Calu3 (cell line): ENCODE results near the gene CSMD2. TPM values are rescaled to one million over a fixed set of nuclear protein-coding genes. Genes with fewer than 3 reads are reported as not detected.

Experiments used
- BruUV-seq: library from RNA; stranded (reverse); fragments of 400-500 nt; replicated peaks from 2 replicates; lab custom pipeline; 2021; lab: Mats Ljungman, UMichigan
- CTCF ChIA-PET: fragments of 300-600 bp; sonication (Branson Sonifier 250); formaldehyde crosslinking; loops from one replicate; lab custom pipeline; 2022; ENCODE audit warnings: antibody characterized with exemption; lab: Charles Lee
- DNase-seq: peaks from one replicate; pipeline ENCODE4 v3.0.0; 2022
- H3K27ac Mint-ChIP-seq: one replicate; pipeline ENCODE4 v1.8.0; 2022; ENCODE audit warnings: mixed read lengths; ENCODE audit not compliant: unreplicated experiment
- H3K27me3 Mint-ChIP-seq: one replicate; pipeline ENCODE4 v1.8.0; 2022; ENCODE audit warnings: mixed read lengths; ENCODE audit not compliant: unreplicated experiment
- H3K36me3 Mint-ChIP-seq: one replicate; pipeline ENCODE4 v1.8.0; 2022; ENCODE audit warnings: mild to moderate bottlenecking, moderate library complexity, mixed read lengths; ENCODE audit not compliant: insufficient read depth, unreplicated experiment
- H3K4me1 Mint-ChIP-seq: one replicate; pipeline ENCODE4 v1.8.0; 2022; ENCODE audit warnings: mild to moderate bottlenecking, low read depth, mixed read lengths; ENCODE audit not compliant: unreplicated experiment
- H3K4me3 Mint-ChIP-seq: one replicate; pipeline ENCODE4 v1.8.0; 2022; ENCODE audit warnings: mild to moderate bottlenecking, low read depth, moderate library complexity, mixed read lengths; ENCODE audit not compliant: unreplicated experiment
- H3K9me3 Mint-ChIP-seq: one replicate; pipeline ENCODE4 v1.8.0; 2022; ENCODE audit warnings: low read depth, mixed read lengths; ENCODE audit not compliant: unreplicated experiment
- intact Hi-C: fragments of 100-400 bp; cut with micrococcal nuclease; formaldehyde crosslinking; loops from one replicate; pipeline ENCODE4 v1.10.0; 2022; ENCODE audit not compliant: unreplicated experiment
- total RNA-seq: library from RNA; stranded (reverse); gene quantifications from 2 replicates; pipeline ENCODE4 v1.2.3, GENCODE V29; 2022
- TF ChIP-seq, protein P1 (sequence below): fragments of 200-600 bp; IDR thresholded peaks from one replicate; pipeline ENCODE4 v1.8.0; 2022; ENCODE audit warnings: antibody characterized with exemption; ENCODE audit not compliant: unreplicated experiment

Gene CSMD2
- total RNA-seq, 1 experiment from 2014 or later: not detected

DNA sequence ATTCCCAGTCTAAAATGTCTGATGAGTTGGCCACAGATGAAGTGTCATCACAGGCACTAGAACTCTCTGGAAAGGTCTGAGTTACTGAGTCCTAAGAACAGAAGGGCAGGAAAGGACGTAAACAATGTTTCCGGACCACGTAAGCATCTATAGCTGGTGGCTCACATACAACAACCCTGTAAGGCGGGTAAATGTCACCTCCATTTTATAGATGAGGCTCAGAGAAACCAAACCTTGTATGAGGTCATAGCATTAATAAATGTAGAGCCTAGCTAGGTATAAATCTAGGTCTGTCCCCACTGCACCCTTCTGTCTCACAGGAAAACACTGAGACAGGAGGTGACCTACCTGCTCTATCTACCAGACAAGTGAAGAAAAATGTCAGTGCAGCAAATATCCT lies 86.6 kb downstream of the CSMD2 start:
- no peak overlapping the region for H3K27ac Mint-ChIP-seq
- intact Hi-C loops: no loop called here
- DNase-seq: no peak
- BruUV-seq: no TSS peak
- H3K27me3 Mint-ChIP-seq: no peaks in the 10 kb centered on the region
- H3K36me3 Mint-ChIP-seq: no peaks in the 10 kb centered on the region
- H3K9me3 Mint-ChIP-seq: peaks cover 15% of the 10 kb centered on the region
- TF ChIP-seq, protein P1, sequence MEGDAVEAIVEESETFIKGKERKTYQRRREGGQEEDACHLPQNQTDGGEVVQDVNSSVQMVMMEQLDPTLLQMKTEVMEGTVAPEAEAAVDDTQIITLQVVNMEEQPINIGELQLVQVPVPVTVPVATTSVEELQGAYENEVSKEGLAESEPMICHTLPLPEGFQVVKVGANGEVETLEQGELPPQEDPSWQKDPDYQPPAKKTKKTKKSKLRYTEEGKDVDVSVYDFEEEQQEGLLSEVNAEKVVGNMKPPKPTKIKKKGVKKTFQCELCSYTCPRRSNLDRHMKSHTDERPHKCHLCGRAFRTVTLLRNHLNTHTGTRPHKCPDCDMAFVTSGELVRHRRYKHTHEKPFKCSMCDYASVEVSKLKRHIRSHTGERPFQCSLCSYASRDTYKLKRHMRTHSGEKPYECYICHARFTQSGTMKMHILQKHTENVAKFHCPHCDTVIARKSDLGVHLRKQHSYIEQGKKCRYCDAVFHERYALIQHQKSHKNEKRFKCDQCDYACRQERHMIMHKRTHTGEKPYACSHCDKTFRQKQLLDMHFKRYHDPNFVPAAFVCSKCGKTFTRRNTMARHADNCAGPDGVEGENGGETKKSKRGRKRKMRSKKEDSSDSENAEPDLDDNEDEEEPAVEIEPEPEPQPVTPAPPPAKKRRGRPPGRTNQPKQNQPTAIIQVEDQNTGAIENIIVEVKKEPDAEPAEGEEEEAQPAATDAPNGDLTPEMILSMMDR: no peak
- CTCF ChIA-PET: no interaction called here
- H3K4me1 Mint-ChIP-seq: no peaks in the 10 kb centered on the region
- no peak overlapping the region for H3K4me3 Mint-ChIP-seq

DNA sequence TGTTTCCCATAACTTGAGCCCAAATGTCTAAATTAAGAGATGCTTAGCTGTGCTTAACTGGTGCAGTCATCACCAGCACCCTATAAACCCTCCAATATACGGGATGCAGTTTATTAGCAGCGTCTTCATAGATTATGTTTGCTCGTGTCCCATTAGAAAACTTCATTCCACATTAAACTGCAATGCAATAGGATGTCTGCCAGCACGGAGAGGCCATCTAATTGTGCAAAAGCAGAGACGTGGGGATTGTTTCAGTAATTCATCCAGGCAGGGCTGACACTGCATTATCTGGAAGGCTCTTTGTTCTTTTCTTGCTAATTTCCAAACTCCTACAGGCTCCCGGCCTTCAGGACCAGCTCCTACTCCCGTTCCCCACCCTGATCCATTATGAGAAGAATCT lies 89.5 kb downstream of the CSMD2 start:
- CTCF ChIA-PET: no interaction called here
- Mint-ChIP-seq H3K27ac (no peak overlapping the region), H3K4me3 (no peak overlapping the region), H3K9me3 (peaks cover 17% of the 10 kb centered on the region), H3K36me3 (no peaks in the 10 kb centered on the region), H3K4me1 (no peaks in the 10 kb centered on the region), H3K27me3 (no peaks in the 10 kb centered on the region)
- BruUV-seq: no TSS peak
- no peak for DNase-seq
- intact Hi-C loops: no loop called here
- TF ChIP-seq, protein P1: no peak

DNA sequence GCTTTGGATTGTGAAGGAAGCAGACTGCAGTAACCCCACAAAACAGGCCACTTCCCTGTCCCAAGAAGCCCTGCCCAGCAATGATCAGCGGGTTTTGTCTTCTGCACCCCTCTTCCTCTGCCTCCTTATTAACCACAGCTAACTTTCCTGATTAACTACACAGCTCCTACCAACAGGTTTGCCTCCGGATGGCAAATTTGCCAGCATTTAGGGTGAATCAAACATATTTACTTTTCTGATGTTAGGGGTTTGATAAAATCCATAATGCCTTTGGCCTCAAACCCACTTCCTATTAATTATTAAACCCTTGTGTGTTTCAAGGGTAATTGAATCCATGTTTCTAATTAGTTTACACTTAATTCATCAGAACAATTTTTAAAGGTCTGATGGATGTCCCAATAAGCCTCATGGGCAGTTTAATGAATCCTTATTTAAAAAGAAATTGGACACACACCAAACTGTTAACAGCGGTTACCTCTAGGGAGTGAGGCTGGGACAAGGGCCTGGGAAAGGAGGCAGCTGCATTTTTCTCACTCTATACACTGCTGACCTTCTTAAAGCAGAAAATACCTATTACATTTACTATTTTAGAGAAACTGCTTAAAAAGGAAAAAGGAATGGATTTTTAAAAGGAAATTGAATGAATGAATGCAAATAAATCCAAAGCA lies 91.9 kb downstream of the CSMD2 start:
- no TSS peak for BruUV-seq

DNA sequence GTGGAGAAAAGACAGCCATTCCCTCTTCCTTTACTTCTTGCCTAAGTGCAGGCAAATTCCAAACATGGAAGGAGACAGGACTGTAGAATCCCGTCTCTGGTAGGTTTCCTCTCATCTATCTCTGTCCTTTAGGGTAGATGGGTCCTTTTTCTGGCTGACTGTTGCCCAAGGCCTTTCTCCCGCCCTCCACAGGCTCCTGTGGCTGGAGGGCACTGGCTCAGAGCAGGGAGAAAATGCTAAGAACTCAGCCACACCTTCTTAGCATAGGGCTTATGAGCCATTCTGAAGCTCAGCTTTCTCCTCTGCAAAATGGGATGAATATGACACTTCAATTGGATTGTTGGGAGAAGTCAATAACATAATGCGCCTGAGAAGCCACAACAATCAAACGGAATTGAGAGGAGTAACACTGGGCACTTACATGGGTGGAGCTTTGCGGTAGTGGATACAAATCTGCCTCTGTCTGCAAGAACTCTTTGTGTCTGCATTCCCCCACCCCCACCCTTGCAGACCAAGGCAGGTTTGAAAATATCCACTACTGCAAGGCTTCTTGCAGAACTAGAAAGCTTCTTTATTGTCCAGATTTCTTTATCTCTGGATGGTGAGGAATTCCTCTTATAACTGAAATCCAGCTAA lies 94.7 kb downstream of the CSMD2 start:
- Mint-ChIP-seq H3K27me3 (no peaks in the 10 kb centered on the region), H3K27ac (no peak overlapping the region), H3K4me3 (no peak overlapping the region), H3K36me3 (no peaks in the 10 kb centered on the region), H3K9me3 (peaks cover 11% of the 10 kb centered on the region), H3K4me1 (no peaks in the 10 kb centered on the region)
- no peak for DNase-seq
- CTCF ChIA-PET: no interaction called here
- no TSS peak for BruUV-seq
- TF ChIP-seq, protein P1: no peak
- intact Hi-C loops: no loop called here

More for the DNA sequence above, 91.9 kb downstream of the CSMD2 start:
- H3K27me3 Mint-ChIP-seq: no peaks in the 10 kb centered on the region
- CTCF ChIA-PET: no interaction called here
- H3K4me1 Mint-ChIP-seq: no peaks in the 10 kb centered on the region
- no peak overlapping the region for H3K4me3 Mint-ChIP-seq
- no peak overlapping the region for H3K27ac Mint-ChIP-seq
- TF ChIP-seq, protein P1: no peak
- DNase-seq: no peak
- peaks cover 11% of the 10 kb centered on the region for H3K9me3 Mint-ChIP-seq
- intact Hi-C loops: no loop called here
- no peaks in the 10 kb centered on the region for H3K36me3 Mint-ChIP-seq
